GM12875 (cell line): ENCODE data around the gene SSX3.
"Not testable (repeated sequence)": the region's sequence is repeated elsewhere in the genome, so short reads cannot be mapped to it uniquely, and the experiment has no call there.

ENCODE experiments used
- H3K4me3 ChIP-seq: one replicate; pipeline ENCODE4 v1.5.1; 2011; ENCODE audit warnings: low read depth, low read length, control low read depth
- CTCF ChIP-seq: IDR thresholded peaks from 2 replicates; pipeline ENCODE4 v1.5.1; 2011; ENCODE audit warnings: low read depth, mild to moderate bottlenecking, control low read depth, inconsistent platforms, low read length, moderate library complexity, borderline replicate concordance; ENCODE audit not compliant: insufficient read depth

Gene SSX3

GRCh38 chrX:48356315-48357094 lies at the start of gene SSX3:
TSS of gene SSX3 (minus strand) at chrX:48356703. CDS start at chrX:48355249, 1,454 bp downstream.
- not testable (repeated sequence) for H3K4me3 ChIP-seq

GRCh38 chrX:48397825-48398224 lies 41.3 kb upstream of the SSX3 start:
- H3K4me3 ChIP-seq: not testable (repeated sequence)

GRCh38 chrX:48396931-48397330 lies 40.4 kb upstream of the SSX3 start:
- not testable (repeated sequence) for H3K4me3 ChIP-seq

- H3K4me3 ChIP-seq: not testable (repeated sequence)
Observed at GRCh38 chrX:48383239-48383638, 26.7 kb upstream of the SSX3 start, which contains the start of gene SSX4. TSS of gene SSX4 (plus strand) at chrX:48383539. CDS start at chrX:48384054, 515 bp downstream.

- not testable (repeated sequence) for H3K4me3 ChIP-seq
Observed at GRCh38 chrX:48370408-48370807, 13.9 kb upstream of the SSX3 start.

- H3K4me3 ChIP-seq: not testable (repeated sequence)
Observed at GRCh38 chrX:48367717-48368408, 11.4 kb upstream of the SSX3 start.

- not testable (repeated sequence) for H3K4me3 ChIP-seq
Observed at GRCh38 chrX:48359281-48359680, 2.8 kb upstream of the SSX3 start.

- no peak for TF ChIP-seq CTCF
- no peak overlapping the region for H3K4me3 ChIP-seq
Observed at GRCh38 chrX:48357681-48358080, 1.2 kb upstream of the SSX3 start.

GRCh38 chrX:48346059-48346458 lies 10.4 kb downstream of the SSX3 start:
- H3K4me3 ChIP-seq: not testable (repeated sequence)

- not testable (repeated sequence) for H3K4me3 ChIP-seq
Observed at GRCh38 chrX:48313996-48314395, 42.5 kb downstream of the SSX3 start.

GRCh38 chrX:48306175-48306574 lies 50.3 kb downstream of the SSX3 start:
- TF ChIP-seq CTCF: no peak
- no peak overlapping the region for H3K4me3 ChIP-seq
